T-helper 17 cell (primary cell): Measurements from ENCODE around the gene ISCA1. TPM values are rescaled to one million over a fixed set of nuclear protein-coding genes. Genes with fewer than 3 reads are reported as not detected.

Source experiments
- ATAC-seq: fragments of 150-1000 bp; cut with Tn5 transposase; 2 replicates; pipeline ENCODE4 v1.10.0; 2021; ENCODE audit warnings: mild to moderate bottlenecking, moderate library complexity
- DNase-seq, 3 donors: peaks; one replicate each; pipeline versions ENCODE4 v3.0.0 to v3.0.0-alpha.2; 2020 to 2021
- H3K9me3 ChIP-seq: one replicate; pipeline ENCODE4 v1.7.0; 2013; ENCODE audit warnings: low read length, mild to moderate bottlenecking; ENCODE audit not compliant: control insufficient read depth, poor library complexity, severe bottlenecking
- H3K27ac Mint-ChIP-seq: one replicate; pipeline ENCODE4 v1.8.0; 2022; ENCODE audit warnings: mild to moderate bottlenecking, moderate library complexity, mixed read lengths
- H3K27me3 Mint-ChIP-seq: one replicate; pipeline ENCODE4 v1.8.0; 2022; ENCODE audit warnings: mixed read lengths
- H3K36me3 Mint-ChIP-seq: one replicate; pipeline ENCODE4 v1.8.0; 2022; ENCODE audit warnings: low read depth, mixed read lengths
- H3K4me1 Mint-ChIP-seq: one replicate; pipeline ENCODE4 v1.8.0; 2022; ENCODE audit warnings: mild to moderate bottlenecking, mixed read lengths
- H3K4me3 Mint-ChIP-seq: one replicate; pipeline ENCODE4 v1.8.0; 2022; ENCODE audit warnings: mild to moderate bottlenecking, moderate library complexity, mixed read lengths
- total RNA-seq, 4 donors: library from RNA in 2 of 4; stranded (reverse) in 2 of 4; gene quantifications; one replicate each; pipeline ENCODE4 v1.2.3 and lab custom pipeline; 2022 to 2026

Gene ISCA1
- total RNA-seq, 2 donors from 2014 or later: 66.9 to 87.2 TPM

- H3K9me3 ChIP-seq: no peaks in the 10 kb centered on the region
- Mint-ChIP-seq H3K4me3 (no peak overlapping the region), H3K27me3 (peaks cover 12% of the 10 kb centered on the region), H3K36me3 (peaks cover 4% of the 10 kb centered on the region), H3K4me1 (no peaks in the 10 kb centered on the region), H3K27ac (no peak overlapping the region)
- DNase-seq (no peak), ATAC-seq (no peak)
Observed at GRCh38 chr9:86246752-86247161, 35.6 kb downstream of the ISCA1 start.

GRCh38 chr9:86242071-86242470, 40.3 kb downstream of the ISCA1 start:
- DNase-seq (no peak), ATAC-seq (no peak)
- Mint-ChIP-seq H3K4me3 (no peak overlapping the region), H3K27me3 (peaks cover 4% of the 10 kb centered on the region), H3K4me1 (peaks cover 4% of the 10 kb centered on the region), H3K27ac (no peak overlapping the region), H3K36me3 (no peaks in the 10 kb centered on the region)
- H3K9me3 ChIP-seq: no peaks in the 10 kb centered on the region

GRCh38 chr9:86241216-86241615, 41.1 kb downstream of the ISCA1 start:
- no peak overlapping the region for H3K4me3 Mint-ChIP-seq
- H3K9me3 ChIP-seq: no peaks in the 10 kb centered on the region
- no peak for ATAC-seq
- H3K36me3 Mint-ChIP-seq: no peaks in the 10 kb centered on the region
- peaks cover 4% of the 10 kb centered on the region for H3K27me3 Mint-ChIP-seq
- no peak overlapping the region for H3K27ac Mint-ChIP-seq
- peaks cover 4% of the 10 kb centered on the region for H3K4me1 Mint-ChIP-seq
- no peak for DNase-seq

GRCh38 chr9:86238861-86239770, 43.2 kb downstream of the ISCA1 start:
- DNase-seq: no peak
- no peaks in the 10 kb centered on the region for H3K9me3 ChIP-seq
- no peak for ATAC-seq
- peaks cover 17% of the 10 kb centered on the region for H3K27me3 Mint-ChIP-seq
- H3K4me3 Mint-ChIP-seq: no peak overlapping the region
- no peak overlapping the region for H3K27ac Mint-ChIP-seq
- H3K4me1 Mint-ChIP-seq: peaks cover 4% of the 10 kb centered on the region
- H3K36me3 Mint-ChIP-seq: peaks cover under 1% of the 10 kb centered on the region

GRCh38 chr9:86230858-86231257, 51.5 kb downstream of the ISCA1 start:
- peaks cover 2% of the 10 kb centered on the region for H3K36me3 Mint-ChIP-seq
- no peak for ATAC-seq

GRCh38 chr9:86222667-86223066, 59.7 kb downstream of the ISCA1 start:
- ATAC-seq (no peak), DNase-seq (no peak)
- H3K27ac Mint-ChIP-seq: peak overlapping the region; percentile 9
- peaks cover 2% of the 10 kb centered on the region for H3K36me3 Mint-ChIP-seq
- no peaks in the 10 kb centered on the region for H3K4me1 Mint-ChIP-seq
- peaks cover 16% of the 10 kb centered on the region for H3K27me3 Mint-ChIP-seq
- no peak overlapping the region for H3K4me3 Mint-ChIP-seq
- no peaks in the 10 kb centered on the region for H3K9me3 ChIP-seq

More at GRCh38 chr9:86230858-86231257, 51.5 kb downstream of the ISCA1 start:
- Mint-ChIP-seq H3K27me3 (peaks cover 39% of the 10 kb centered on the region), H3K27ac (no peak overlapping the region), H3K4me1 (no peaks in the 10 kb centered on the region), H3K4me3 (no peak overlapping the region)
- no peak for DNase-seq
- H3K9me3 ChIP-seq: no peaks in the 10 kb centered on the region

- no peaks in the 10 kb centered on the region for H3K36me3 Mint-ChIP-seq
- peaks cover 16% of the 10 kb centered on the region for H3K27me3 Mint-ChIP-seq
Observed at GRCh38 chr9:86219606-86220005, 62.7 kb downstream of the ISCA1 start.

GRCh38 chr9:86217076-86217755, 65.1 kb downstream of the ISCA1 start:
- no peaks in the 10 kb centered on the region for H3K4me1 Mint-ChIP-seq
- no peak overlapping the region for H3K4me3 Mint-ChIP-seq
- H3K36me3 Mint-ChIP-seq: no peaks in the 10 kb centered on the region
- no peak for ATAC-seq
- H3K9me3 ChIP-seq: no peaks in the 10 kb centered on the region
- no peak for DNase-seq
- H3K27me3 Mint-ChIP-seq: peaks cover 9% of the 10 kb centered on the region
- H3K27ac Mint-ChIP-seq: no peak overlapping the region

More at GRCh38 chr9:86219606-86220005, 62.7 kb downstream of the ISCA1 start:
- Mint-ChIP-seq H3K27ac (no peak overlapping the region), H3K4me1 (no peaks in the 10 kb centered on the region), H3K4me3 (no peak overlapping the region)
- ATAC-seq: no peak
- no peaks in the 10 kb centered on the region for H3K9me3 ChIP-seq
- no peak for DNase-seq

Other genes with a start within 250 kb of the ISCA1 start
- under 1 TPM in 1 of 2 donors, not detected in 1; 0.47 TPM for gene GOLM1, start 183.0 kb downstream of the ISCA1 start, total RNA-seq
- gene C9orf153, start 22.9 kb downstream of the ISCA1 start, total RNA-seq: under 1 TPM; 0.21 to 0.92 TPM
- gene TUT7, start 71.9 kb upstream of the ISCA1 start, total RNA-seq: 10 to 100 TPM; 55.6 to 60.2 TPM